RWPE2 (cell line): Measurements from ENCODE around the gene SLIT3.

Source experiments
- ATAC-seq: fragments of 200-7000 bp; cut with Tn5 transposase; 3 replicates; pipeline ENCODE4 v1.9.1; 2021; ENCODE audit warnings: low read depth
- DNase-seq: peaks from one replicate; pipeline ENCODE4 v3.0.0-alpha.2; 2020; ENCODE audit warnings: low spot score
- H3K27ac ChIP-seq: fragments of 450-650 bp; 2 replicates; pipeline ENCODE4 v1.5.1; 2017; ENCODE audit warnings: mild to moderate bottlenecking; ENCODE audit not compliant: poor library complexity, severe bottlenecking
- H3K27me3 ChIP-seq: fragments of 250-450 bp; sonication (Bioruptor Pico); 2 replicates; pipeline ENCODE4 v1.5.1; 2021; ENCODE audit warnings: mild to moderate bottlenecking, moderate library complexity; ENCODE audit not compliant: insufficient read depth, poor library complexity, severe bottlenecking
- H3K36me3 ChIP-seq: fragments of 250-450 bp; sonication (Bioruptor Pico); 2 replicates; pipeline ENCODE4 v1.5.1; 2020; ENCODE audit warnings: low read depth, mild to moderate bottlenecking, moderate library complexity
- H3K4me1 ChIP-seq: fragments of 250-450 bp; sonication (Bioruptor Pico); 2 replicates; pipeline ENCODE4 v1.5.1; 2021; ENCODE audit warnings: mild to moderate bottlenecking, moderate library complexity; ENCODE audit not compliant: insufficient read depth, poor library complexity, severe bottlenecking
- H3K4me3 ChIP-seq: fragments of 250-450 bp; sonication (Bioruptor Pico); 2 replicates; pipeline ENCODE4 v1.5.1; 2021; ENCODE audit warnings: mild to moderate bottlenecking, moderate library complexity; ENCODE audit not compliant: severe bottlenecking
- H3K9me3 ChIP-seq: fragments of 250-450 bp; sonication (Bioruptor Pico); 2 replicates; pipeline ENCODE4 v1.5.1; 2021; ENCODE audit warnings: mild to moderate bottlenecking, moderate library complexity; ENCODE audit not compliant: severe bottlenecking
- TF ChIP-seq, protein P1 (sequence below): fragments of 450-650 bp; IDR thresholded peaks from one replicate; pipeline ENCODE4 v1.5.1; 2017; ENCODE audit warnings: mild to moderate bottlenecking, moderate library complexity; ENCODE audit not compliant: poor library complexity, severe bottlenecking

Gene SLIT3

DNA sequence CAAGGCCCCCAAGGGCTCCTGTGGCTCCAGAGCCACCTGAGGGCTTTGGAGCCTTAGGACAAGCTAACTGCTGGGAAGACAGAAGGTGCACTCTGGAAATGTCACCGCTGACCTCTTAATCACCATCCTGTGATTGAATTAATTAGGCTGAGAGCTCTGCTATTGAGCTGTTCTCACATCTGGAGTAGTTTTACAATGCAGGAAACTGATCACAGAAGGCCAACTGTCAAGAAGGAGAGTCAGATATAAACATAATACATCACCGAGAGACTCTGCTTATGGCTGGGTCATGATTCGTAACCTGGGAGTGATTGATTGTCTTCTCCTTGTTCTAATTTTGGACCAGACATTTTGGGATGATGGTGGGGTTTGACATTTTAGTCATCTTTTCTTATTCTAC lies 226.1 kb downstream of the SLIT3 start:
- Histone ChIP-seq H3K27ac (no peak overlapping the region), H3K4me3 (no peak overlapping the region), H3K4me1 (no peaks in the 10 kb centered on the region), H3K9me3 (no peaks in the 10 kb centered on the region), H3K36me3 (no peaks in the 10 kb centered on the region), H3K27me3 (no peaks in the 10 kb centered on the region)
- ATAC-seq (no peak), DNase-seq (no peak)
- TF ChIP-seq, protein P1, sequence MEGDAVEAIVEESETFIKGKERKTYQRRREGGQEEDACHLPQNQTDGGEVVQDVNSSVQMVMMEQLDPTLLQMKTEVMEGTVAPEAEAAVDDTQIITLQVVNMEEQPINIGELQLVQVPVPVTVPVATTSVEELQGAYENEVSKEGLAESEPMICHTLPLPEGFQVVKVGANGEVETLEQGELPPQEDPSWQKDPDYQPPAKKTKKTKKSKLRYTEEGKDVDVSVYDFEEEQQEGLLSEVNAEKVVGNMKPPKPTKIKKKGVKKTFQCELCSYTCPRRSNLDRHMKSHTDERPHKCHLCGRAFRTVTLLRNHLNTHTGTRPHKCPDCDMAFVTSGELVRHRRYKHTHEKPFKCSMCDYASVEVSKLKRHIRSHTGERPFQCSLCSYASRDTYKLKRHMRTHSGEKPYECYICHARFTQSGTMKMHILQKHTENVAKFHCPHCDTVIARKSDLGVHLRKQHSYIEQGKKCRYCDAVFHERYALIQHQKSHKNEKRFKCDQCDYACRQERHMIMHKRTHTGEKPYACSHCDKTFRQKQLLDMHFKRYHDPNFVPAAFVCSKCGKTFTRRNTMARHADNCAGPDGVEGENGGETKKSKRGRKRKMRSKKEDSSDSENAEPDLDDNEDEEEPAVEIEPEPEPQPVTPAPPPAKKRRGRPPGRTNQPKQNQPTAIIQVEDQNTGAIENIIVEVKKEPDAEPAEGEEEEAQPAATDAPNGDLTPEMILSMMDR, result no peak

DNA sequence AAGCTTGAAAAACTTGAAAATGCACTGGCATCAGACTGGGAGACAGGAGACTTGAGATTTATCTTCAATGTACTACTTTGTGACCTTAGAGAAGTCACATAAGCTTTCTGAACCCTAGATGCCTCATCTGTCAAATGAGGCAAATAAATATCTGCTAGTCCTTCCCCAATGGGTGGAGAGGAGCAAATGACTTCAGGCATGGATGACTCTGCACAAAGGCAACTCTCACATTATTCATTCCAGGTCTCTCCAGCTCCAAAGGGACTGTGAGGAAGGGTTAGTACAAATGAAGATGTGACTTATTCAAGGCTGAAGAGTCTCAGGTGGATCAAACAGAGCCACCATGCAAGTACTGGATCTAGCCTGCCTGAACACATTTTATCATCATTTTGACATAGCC lies 228.7 kb downstream of the SLIT3 start:
- H3K36me3 ChIP-seq, result no peaks in the 10 kb centered on the region

GRCh38 chr5:169070413-169070812 lies 230.5 kb downstream of the SLIT3 start:
- TF ChIP-seq, protein P1, result no peak
- no peaks in the 10 kb centered on the region for H3K27me3 ChIP-seq
- H3K27ac ChIP-seq, result no peak overlapping the region
- no peaks in the 10 kb centered on the region for H3K9me3 ChIP-seq
- H3K4me3 ChIP-seq, result no peak overlapping the region
- DNase-seq (no peak), ATAC-seq (no peak)
- H3K4me1 ChIP-seq, result no peaks in the 10 kb centered on the region
- no peaks in the 10 kb centered on the region for H3K36me3 ChIP-seq

More for the DNA sequence above, 228.7 kb downstream of the SLIT3 start:
- Histone ChIP-seq H3K27me3 (no peaks in the 10 kb centered on the region), H3K27ac (no peak overlapping the region), H3K4me1 (no peaks in the 10 kb centered on the region), H3K9me3 (no peaks in the 10 kb centered on the region), H3K4me3 (no peak overlapping the region)
- TF ChIP-seq, protein P1, result no peak
- DNase-seq (no peak), ATAC-seq (no peak)

DNA sequence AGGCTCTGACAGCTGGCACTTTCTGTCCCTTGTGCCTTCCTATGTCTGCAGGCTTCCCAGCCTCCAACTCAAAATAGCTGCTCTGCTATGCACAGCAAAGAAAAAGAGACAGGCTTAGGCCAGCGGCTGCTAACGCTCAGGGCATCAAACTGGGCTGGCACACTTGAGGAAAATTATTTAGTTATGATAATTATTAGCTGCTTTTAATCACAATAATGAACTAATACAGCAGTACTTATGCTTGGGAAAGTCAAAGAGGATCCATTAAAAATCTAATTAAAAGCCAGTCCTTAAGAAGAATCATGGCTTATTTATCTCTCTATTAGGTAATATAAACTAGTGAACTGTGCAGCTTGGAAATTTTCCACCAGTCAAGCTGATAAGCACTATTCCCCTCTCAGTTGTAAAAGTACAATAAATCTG lies 233.2 kb downstream of the SLIT3 start:
- DNase-seq, result no peak
- no peaks in the 10 kb centered on the region for H3K27me3 ChIP-seq

DNA sequence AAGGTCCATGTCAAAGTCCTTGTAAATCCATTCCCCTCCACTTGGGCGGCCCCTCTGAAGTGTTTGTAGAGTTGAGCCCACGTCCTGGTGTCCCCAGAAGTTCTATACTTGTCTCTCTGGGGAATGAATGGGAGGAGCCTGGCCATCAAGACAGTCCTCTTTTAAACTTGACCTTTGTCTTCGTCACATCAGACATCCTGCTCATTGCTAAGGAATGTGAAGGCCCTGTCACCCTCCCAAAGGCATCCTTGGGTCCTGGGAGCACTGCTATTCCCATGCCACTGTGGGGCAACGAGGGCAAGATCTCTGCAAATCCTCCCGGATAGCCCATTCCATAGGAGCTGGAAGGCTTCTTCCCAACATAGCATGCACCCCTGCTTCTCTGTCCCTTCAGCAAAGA lies 235.5 kb downstream of the SLIT3 start:
- no peak overlapping the region for H3K27ac ChIP-seq
- no peaks in the 10 kb centered on the region for H3K27me3 ChIP-seq
- no peaks in the 10 kb centered on the region for H3K36me3 ChIP-seq
- DNase-seq (no peak), ATAC-seq (no peak)
- no peaks in the 10 kb centered on the region for H3K4me1 ChIP-seq
- no peak overlapping the region for H3K4me3 ChIP-seq
- TF ChIP-seq, protein P1, result no peak
- H3K9me3 ChIP-seq, result no peaks in the 10 kb centered on the region

More for the DNA sequence above, 233.2 kb downstream of the SLIT3 start:
- Histone ChIP-seq H3K27ac (no peak overlapping the region), H3K9me3 (no peaks in the 10 kb centered on the region), H3K4me1 (no peaks in the 10 kb centered on the region), H3K36me3 (no peaks in the 10 kb centered on the region), H3K4me3 (no peak overlapping the region)
- ATAC-seq, result no peak
- TF ChIP-seq, protein P1, result no peak
